Suprapubic skin (tissue), 4 donors: Measurements from ENCODE around the gene IL1RAPL2.
"Not testable (repeated sequence)": the region's sequence is repeated elsewhere in the genome, so short reads cannot be mapped to it uniquely, and the experiment has no call there.

Experiments
- CTCF ChIP-seq, 2 donors: fragments of 200-600 bp in 1 of 2; fragments of 450-650 bp in 1 of 2; sonication (generic) in 1 of 2; IDR thresholded peaks; one replicate each; pipeline ENCODE4 v1.5.1; 2016 to 2019; ENCODE audit warnings: antibody characterized with exemption in 2 of 2, mild to moderate bottlenecking in 1 of 2, moderate library complexity in 1 of 2
- EP300 ChIP-seq: sonication (generic); formaldehyde crosslinking; IDR thresholded peaks from one replicate; pipeline ENCODE4 v1.6.1; 2017; ENCODE audit warnings: antibody characterized with exemption
- POLR2A ChIP-seq, 2 donors: fragments of 450-650 bp; IDR thresholded peaks; one replicate each; pipeline ENCODE4 v1.6.1; 2017; ENCODE audit warnings: antibody characterized with exemption in 2 of 2, mild to moderate bottlenecking in 2 of 2, moderate library complexity in 2 of 2
- POLR2AphosphoS5 ChIP-seq, 3 donors: sonication (generic); formaldehyde crosslinking; IDR thresholded peaks; one replicate each; pipeline ENCODE4 v1.6.1; 2017; ENCODE audit warnings: antibody characterized with exemption in 3 of 3

GRCh38 chrX:104677517-104677916 lies 111.5 kb downstream of the IL1RAPL2 start:
- not testable (repeated sequence) for TF ChIP-seq CTCF (IDR thresholded peaks at IDR 0.05); POLR2AphosphoS5 (IDR thresholded peaks at IDR 0.05); POLR2A (IDR thresholded peaks at IDR 0.05); EP300
